AG08396 (cell line): Measurements from ENCODE around the gene CAPN10.

Experiments used
- DNase-seq: peaks from one replicate; pipeline ENCODE4 v3.0.0; 2012; ENCODE audit warnings: low spot score, mixed read lengths

CAPN10 gene

DNA sequence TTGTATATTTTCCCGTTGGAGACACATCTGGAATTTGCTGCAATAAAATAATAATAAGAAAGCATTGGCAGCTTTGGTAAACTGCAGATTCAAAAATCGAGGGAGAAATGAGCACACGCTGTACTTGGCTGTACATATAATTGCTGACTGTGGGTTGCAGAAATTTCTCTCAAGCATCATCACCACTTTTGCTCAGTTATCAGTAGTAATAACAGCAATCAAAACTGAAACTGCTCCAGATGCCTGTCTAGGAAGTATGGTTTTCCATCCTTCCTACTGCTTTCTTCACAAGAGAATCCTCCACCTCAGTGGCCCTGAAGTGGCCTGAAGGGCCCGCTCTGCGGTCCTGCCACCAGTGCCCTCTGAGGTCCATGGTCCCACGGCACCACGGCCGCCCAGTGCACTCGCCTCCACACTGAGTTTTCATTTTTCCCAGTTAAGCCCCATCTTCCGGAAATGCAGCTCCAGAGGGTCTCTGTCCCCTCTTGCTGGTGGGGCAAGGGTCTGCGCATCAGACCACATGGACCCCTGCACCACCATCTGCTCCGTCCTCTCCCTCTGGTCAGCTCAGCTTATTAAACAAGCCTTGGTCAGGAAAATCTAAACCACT lies 22.5 kb upstream of the CAPN10 start:
- DNase-seq = no peak

DNA sequence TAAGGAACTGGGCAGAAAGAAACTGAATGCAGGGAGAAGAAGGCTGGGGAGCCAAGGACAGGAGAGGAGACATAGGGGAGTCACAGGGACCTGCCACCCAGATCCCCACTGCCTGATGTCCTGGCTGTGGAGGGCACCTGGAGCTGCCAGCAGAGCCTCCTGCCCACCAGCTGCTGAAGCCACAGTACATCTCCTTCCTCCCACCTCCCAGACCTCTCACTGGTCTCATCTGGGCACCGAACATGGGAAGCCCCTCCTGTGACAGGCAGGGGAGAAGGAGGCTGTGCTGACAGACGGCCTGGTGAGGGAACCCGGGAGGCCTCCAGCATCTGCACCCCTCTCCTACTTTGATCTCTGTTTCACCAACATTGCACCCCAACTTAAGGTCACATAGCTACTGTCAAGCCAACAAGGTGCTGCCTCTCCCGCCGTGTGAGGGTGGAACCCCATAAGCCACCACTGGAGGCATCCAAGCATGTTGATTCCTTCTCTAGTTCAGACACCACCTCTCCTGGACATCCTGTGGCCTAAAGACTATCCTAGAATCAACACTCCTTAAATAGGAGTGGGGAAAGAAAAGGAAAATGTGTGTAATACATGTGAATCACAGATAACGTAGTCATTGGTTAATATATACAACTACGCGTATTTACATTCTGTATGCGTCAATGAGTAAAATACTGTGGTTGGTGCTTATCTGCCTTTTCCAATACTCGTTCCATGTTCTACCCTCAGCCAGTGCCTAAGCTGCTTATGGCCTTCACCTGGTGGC lies 21.8 kb upstream of the CAPN10 start:
- DNase-seq = no peak

DNA sequence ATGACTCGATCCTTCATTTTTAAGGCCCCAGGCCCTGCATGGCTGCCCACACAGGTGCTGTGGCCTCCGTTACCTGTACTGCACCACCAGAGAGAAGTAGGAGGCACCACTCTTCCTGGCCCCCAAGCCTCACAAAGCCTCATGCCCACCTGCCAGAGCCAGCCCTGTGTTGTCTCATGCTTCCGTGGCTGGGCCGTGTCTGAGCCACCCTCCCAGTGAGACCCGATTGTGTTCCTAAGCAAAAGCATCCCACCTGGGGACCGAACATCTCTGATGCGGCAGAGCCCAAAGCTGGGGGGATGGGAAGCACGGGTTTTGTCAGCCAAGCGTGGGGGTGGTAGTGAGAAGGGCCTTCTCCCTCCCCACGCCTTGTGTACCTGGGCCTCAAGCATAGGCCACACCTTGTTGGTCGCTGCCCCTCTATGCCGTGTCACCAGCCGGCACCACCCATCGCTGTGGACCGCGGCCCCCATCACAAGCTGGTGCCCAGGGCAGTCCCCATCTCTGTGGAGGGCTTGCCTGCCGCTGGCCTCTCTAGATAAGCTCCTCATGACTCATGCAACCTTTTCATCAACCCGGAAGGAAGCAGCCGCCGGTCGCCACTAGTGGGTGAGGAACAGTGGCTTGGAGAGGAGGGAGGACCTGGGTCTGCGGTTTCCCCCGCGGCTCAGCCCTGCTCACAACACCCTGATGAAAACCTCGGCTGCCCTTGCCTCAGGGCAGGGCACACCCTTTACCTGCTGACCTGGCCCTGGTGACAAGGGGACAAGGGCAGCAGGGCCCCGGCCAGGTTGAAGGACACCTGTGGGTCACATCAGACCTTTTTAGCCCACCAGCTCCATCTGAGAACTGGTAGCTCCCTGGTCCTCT lies 21.0 kb upstream of the CAPN10 start:
- DNase-seq = no peak

DNA sequence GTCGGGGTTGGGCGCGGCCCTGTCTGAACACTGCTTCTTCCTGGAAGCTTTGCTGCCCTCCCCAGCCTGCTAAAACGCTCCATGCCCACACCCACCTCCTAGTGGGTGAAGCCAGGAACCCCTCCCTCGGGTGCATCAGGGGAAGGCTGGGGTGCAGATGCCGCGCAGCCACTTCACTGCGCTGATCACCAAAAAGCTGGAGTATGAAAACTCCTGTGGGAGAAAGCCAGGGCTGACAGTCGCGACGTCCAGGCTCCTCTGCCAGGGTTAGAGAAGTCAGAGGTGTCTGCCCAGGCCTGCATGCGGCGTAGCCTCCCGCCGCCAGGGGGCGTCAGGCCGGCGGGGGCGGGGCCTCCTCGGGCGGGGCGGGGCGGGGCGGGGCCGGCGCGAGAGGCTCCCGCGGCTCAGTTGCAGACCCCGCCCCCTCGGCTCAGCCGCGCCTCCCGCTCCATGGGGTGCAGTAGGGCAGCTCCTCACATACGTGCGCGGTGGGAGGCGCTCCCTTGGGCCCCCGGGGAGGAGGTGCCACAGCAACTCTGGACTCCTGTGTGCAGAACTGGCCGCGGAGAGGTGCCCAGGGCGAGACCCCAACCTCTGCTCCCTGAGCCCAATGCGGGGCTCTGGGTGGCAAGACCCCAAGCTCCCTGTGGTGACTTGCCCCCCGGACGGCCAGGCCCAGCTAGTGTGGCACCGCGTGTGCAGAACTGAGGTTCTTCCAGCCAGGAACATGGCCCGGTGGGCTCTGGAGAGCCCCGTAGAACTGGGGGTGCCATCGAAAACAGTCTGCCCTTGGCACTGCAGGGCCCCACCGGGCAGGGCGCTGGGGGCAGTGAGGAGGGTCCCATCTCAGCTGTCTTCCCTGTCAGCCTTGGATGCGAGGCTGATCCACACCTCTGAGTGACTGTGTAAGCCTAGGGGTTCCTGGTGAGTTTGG lies 20.1 kb upstream of the CAPN10 start:
- DNase-seq = peak; percentile 91

DNA sequence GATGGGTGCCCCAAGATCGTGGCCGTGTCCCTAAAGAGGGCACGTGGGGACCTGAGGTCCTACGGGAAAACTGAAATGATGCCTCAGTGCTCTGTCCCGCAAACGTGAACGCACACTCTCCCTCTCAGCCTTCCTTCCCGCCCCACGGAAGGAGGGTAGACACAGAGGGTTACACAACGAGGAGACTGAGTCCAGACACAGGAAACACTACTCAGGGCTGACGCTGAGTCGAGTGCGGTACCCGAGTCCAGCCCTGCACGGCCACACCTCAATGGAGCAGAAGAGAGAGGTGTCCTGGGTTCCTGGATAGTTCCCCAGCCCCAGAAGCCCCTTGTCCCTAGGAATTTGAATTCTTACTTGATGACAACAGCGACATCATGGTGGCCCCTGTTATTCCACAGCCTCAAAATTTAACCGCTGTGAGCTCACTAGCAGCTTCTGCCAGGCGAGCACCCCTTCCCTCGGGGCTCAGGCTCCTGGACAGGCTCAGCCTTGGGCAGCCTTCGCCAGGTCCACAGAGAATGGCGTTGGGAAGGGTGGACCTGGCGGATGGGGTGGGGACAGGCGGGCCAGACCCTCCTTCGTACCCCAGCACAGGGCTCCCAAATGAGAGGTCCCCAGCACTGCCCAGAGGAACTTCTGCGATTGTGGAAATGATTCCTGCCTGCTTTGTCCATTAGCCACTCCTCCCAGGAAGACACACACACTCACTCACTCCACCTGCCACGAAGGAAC lies 19.2 kb upstream of the CAPN10 start:
- DNase-seq = no peak

DNA sequence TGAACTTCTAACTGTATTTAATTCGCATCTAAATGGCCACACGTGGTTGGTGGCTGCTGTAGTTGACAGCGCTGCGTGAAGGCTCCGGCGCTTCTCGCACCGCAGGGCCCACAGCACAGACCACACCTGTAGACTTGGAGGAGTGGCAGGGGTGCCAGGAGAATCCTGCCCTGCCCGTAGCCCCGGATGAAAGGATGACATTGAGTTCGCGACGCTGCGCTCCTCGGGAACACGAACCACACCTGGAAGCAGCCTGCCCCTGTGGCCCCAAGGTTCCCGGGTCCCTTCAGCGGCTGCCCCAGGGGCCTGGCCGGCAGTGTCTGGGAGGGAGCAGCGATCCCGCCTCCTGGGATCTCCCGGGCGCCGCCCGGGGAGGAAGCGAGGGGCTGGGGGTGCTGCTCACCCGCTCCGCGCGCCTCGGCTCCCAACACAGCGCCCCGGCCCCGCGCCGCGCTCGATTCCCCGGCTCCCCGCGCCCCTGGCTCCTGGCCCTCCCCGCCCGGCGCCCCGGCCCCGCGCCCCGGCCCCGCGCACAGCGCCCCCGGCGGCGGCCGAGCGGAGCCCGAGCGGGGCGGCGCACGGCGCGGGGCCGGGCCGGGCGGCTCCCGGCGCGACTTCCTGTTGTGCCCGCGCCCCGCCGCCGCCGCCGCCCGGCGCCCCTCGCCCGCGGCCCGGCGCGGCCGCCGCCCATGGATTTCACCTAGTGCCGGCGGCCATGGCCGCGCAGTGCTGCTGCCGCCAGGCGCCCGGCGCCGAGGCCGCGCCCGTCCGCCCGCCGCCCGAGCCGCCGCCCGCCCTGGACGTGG lies 18.5 kb upstream of the CAPN10 start, which contains the start of gene RNPEPL1:
RNPEPL1 (plus strand) TSS at position 613 of the 806 bp plus-strand sequence; CDS start at position 716, 103 bp downstream.
- peak; percentile 78 for DNase-seq

- peak; percentile 82 for DNase-seq
Measured at GRCh38 chr2:240568678-240569522, 17.6 kb upstream of the CAPN10 start.

DNA sequence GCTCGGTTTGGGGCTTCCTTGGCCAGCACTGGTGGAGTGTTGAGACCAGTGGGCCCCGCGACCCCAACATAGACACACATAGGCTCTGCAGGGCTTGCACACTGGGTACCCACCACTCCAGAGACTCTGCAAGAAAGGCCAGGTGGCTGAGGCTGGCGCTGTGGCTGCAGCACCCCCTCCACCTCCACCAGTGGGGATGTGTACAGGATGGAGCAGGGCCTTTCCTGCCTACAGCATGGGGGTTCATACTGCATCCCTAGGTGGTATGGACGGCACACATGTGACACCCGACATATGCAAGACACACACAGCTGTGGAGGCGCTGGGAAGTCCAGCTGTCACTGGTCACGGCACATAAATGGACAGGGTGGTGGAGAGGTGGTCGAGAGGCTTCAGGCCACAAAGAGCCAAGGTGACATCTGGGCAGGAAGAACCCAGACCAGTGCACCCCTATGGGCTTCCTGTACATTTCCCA lies 17.0 kb upstream of the CAPN10 start:
- DNase-seq = no peak

DNA sequence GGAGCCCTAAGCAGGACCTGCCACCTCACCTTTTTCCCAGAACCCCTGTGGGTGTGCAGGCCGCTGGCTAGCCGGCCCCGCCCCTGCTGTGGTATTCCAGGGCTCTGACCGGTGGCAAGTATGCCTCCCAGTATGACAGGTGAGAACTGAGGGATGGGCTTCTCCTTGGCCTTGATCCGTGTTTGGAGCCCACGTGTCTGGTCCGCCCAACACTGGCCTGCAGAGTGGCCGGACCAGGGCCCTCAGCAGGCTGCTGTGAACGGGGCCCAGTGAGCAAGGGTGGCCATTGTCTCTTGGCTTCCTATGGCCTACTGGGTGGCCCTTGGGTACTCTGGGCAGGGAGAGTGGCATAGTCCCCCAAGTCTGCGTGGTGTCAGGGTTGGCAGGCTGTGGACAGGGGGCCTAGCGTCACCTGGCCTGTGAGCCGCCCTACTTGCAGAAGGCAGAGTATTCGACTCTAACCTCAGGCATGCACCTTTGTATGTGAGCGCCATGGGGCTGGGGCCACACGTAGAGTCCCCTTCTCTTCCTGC lies 16.5 kb upstream of the CAPN10 start:
- DNase-seq = no peak

GRCh38 chr2:240570531-240571313 lies 15.8 kb upstream of the CAPN10 start:
- DNase-seq = no peak

GRCh38 chr2:240571314-240571973 lies 15.1 kb upstream of the CAPN10 start:
- DNase-seq = no peak

GRCh38 chr2:240572141-240573031 lies 14.1 kb upstream of the CAPN10 start:
- no peak for DNase-seq

- DNase-seq = no peak
Measured at GRCh38 chr2:240573071-240573515, 13.4 kb upstream of the CAPN10 start.

GRCh38 chr2:240573516-240574385 lies 12.8 kb upstream of the CAPN10 start:
- no peak for DNase-seq
